SK-N-MC (cell line): ENCODE results near the gene PKN3.

Experiments
- DNase-seq: peaks from one replicate; pipeline ENCODE4 v3.0.0-alpha.2; 2011; ENCODE audit warnings: low read depth, low spot score
- H3K27ac ChIP-seq: fragments of 200-600 bp; sonication (generic); 2 replicates; pipeline ENCODE4 v1.5.1; 2016; ENCODE audit warnings: mixed run types
- H3K36me3 ChIP-seq: fragments of 200-600 bp; sonication (generic); 2 replicates; pipeline ENCODE4 v1.6.1; 2017; ENCODE audit warnings: antibody characterized with exemption, low read length, mixed read lengths; ENCODE audit not compliant: insufficient read depth
- H3K4me3 ChIP-seq: fragments of 200-600 bp; sonication (generic); 2 replicates; pipeline ENCODE4 v1.5.1; 2016
- H3K9ac ChIP-seq: fragments of 200-600 bp; sonication (generic); 2 replicates; pipeline ENCODE4 v1.8.0; 2017; ENCODE audit warnings: mixed run types, mixed read lengths; ENCODE audit not compliant: insufficient read length
- H3K9me3 ChIP-seq: fragments of 200-600 bp; sonication (generic); 2 replicates; pipeline ENCODE4 v1.6.1; 2017; ENCODE audit warnings: low read depth, mild to moderate bottlenecking, antibody characterized with exemption, low read length, moderate library complexity, mixed read lengths
- EZH2 ChIP-seq: fragments of 200-600 bp; sonication (generic); IDR thresholded peaks from one replicate; pipeline ENCODE4 v1.6.1; 2017; ENCODE audit warnings: antibody characterized with exemption
- FOXP2 ChIP-seq: optimal IDR thresholded peaks from 2 replicates; pipeline ENCODE3; 2011; ENCODE audit warnings: mild to moderate bottlenecking, moderate library complexity; ENCODE audit not compliant: insufficient read depth; ENCODE audit errors: extremely low read length, control extremely low read depth
- POLR2AphosphoS5 ChIP-seq: IDR thresholded peaks from 2 replicates; pipeline ENCODE4 v1.6.1; 2012; ENCODE audit warnings: mild to moderate bottlenecking, low read depth, low read length, borderline replicate concordance

The PKN3 gene

DNA sequence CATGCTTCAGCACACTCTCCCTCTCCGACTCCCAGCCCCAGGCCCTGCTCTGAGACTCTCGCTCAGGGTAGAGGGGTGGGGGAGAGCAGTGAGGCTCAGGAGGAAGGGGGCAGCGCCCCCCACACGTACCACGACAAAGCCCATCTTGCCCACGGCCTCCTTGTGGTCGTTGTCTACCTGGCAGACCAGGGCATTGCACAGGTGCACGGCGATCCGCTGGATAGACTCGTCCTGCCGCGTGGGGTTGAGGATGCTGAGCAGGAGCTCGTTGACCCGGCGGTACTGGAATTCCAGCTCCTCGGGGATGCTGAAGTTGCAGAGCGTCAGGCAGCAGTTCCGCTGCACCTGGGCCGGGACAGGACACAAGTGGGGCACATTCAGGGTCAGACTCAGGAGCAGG lies 40.1 kb downstream of the PKN3 start:
- no peak for DNase-seq
- no peak overlapping the region for H3K27ac ChIP-seq
- no peak overlapping the region for H3K9ac ChIP-seq
- TF ChIP-seq FOXP2 (no peak), POLR2AphosphoS5 (no peak), EZH2 (no peak)
- H3K9me3 ChIP-seq = no peaks in the 10 kb centered on the region
- no peaks in the 10 kb centered on the region for H3K36me3 ChIP-seq
- no peak overlapping the region for H3K4me3 ChIP-seq

DNA sequence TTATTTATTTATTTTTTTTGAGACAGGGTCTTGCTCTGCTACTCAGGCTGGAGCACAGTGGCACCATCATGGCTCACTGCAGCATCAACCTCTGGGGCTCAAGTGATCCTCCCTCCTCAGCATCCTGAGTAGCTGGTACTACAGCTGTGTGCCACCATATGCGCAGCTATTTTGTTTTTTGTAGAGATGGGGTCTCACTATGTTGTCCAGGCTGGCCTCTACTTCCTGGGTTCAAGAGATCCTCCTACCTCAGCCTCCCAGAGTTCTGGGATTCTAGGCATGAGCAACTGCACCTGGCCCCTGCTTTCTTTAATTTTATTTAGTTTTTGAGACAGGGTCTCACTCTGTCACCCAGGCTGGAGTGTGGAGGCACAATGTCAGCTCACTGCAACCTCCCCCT lies 41.1 kb downstream of the PKN3 start:
- no peaks in the 10 kb centered on the region for H3K36me3 ChIP-seq
- TF ChIP-seq POLR2AphosphoS5 (no peak), EZH2 (no peak), FOXP2 (no peak)

DNA sequence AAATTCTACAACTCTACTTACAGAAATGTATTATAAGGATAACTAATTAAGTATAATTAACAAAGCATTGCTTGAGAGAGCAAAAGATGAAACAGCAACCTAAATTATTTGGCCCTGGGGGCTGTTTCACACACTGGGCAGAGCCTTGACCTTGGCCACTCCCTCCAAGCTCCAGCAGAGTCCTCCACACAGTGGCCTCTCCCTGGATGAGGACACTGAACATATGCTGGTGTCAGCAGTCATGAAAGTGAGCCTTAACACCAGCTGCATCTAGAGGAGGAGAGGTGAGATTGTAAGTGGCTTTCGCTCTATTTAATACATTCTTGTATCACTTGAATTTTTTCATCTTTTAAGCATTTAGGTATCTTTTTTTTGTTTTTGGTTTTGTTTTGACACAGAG lies 44.9 kb downstream of the PKN3 start:
- H3K27ac ChIP-seq = no peak overlapping the region
- no peaks in the 10 kb centered on the region for H3K9me3 ChIP-seq
- TF ChIP-seq EZH2 (no peak), POLR2AphosphoS5 (no peak), FOXP2 (no peak)
- no peak for DNase-seq
- H3K4me3 ChIP-seq = no peak overlapping the region
- no peaks in the 10 kb centered on the region for H3K36me3 ChIP-seq
- no peak overlapping the region for H3K9ac ChIP-seq

More for the DNA sequence above, 41.1 kb downstream of the PKN3 start:
- Histone ChIP-seq H3K9me3 (no peaks in the 10 kb centered on the region), H3K9ac (no peak overlapping the region), H3K27ac (no peak overlapping the region), H3K4me3 (no peak overlapping the region)
- DNase-seq = no peak

DNA sequence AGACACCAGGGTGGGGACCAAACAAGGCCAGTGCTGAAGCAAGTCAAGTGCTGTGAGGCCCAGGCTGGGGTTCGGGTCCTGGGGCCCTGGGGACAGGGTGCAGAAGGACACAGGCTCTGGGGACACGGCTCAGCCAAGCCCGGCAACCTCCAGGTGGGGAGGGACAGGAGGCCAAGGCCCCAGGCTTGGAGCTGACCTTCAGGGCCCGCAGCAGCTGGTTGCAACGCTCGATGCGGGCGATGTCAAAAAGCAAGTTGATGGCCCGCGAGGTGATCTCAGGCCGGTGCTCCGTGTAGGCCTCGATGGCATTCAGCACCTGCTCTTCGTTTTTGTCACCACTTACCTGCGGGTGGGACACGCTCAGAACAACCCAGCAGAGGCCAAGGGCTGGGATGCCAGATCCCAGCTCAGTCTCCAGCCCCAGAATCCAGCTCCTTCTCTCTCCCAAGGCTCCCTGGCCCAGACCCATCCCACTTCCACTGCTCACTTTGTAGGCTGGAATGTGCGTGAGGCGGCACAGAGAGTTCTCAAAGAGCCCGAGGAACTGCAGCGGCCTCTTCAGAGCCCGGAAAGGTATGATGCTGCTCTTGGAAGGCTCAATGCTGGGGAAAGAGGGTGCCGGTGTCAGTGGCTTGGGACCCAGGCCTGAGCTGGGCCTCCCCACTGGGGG lies 48.8 kb downstream of the PKN3 start:
- no peak overlapping the region for H3K27ac ChIP-seq
- H3K9ac ChIP-seq = no peak overlapping the region
- no peaks in the 10 kb centered on the region for H3K36me3 ChIP-seq
- TF ChIP-seq FOXP2 (no peak), POLR2AphosphoS5 (no peak), EZH2 (no peak)
- no peak overlapping the region for H3K4me3 ChIP-seq
- H3K9me3 ChIP-seq = no peaks in the 10 kb centered on the region
- no peak for DNase-seq

DNA sequence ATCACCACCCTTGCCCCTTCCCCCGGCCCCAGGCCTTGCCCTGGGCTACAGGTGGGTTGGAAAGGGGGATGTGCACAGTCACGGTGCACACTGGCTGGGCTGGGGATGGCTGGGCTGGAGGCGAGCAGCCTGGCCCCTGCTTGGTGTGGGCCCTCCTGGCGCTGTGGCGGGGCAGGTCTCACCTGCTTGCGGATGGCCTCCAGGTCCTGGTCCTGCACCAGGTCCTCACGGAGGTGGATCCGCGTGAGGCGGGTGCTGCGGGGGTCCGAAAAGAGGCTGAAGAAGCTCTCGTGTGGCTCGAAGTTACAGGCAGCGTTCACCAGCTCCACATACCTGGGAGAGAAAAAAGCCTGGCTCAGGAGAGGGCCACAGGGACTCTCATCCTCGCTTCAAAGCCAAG lies 51.3 kb downstream of the PKN3 start:
- TF ChIP-seq FOXP2 = no peak
- TF ChIP-seq EZH2 = no peak
- no peak for TF ChIP-seq POLR2AphosphoS5
- no peak overlapping the region for H3K4me3 ChIP-seq
- no peak overlapping the region for H3K27ac ChIP-seq
- no peak for DNase-seq
- H3K9ac ChIP-seq = no peak overlapping the region
- H3K9me3 ChIP-seq = no peaks in the 10 kb centered on the region
- H3K36me3 ChIP-seq = no peaks in the 10 kb centered on the region

DNA sequence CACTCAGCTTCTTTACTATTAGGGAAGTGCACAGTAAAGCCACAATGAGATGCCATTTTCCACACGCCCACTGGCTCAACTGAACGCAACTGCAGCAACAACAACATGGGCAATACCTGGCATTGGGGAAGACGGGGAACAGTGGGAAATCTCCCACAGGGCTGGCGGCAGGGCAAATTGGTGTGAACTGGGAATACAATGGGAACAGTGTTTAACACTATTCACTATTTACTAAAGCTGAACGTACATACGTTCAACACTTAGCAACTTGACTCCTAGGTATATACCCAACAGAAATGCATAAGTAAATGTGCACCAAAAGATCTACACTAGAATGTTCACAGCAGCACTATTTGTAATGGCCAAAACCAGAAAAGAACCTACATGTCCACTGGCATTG lies 55.3 kb downstream of the PKN3 start:
- no peak overlapping the region for H3K4me3 ChIP-seq
- no peak overlapping the region for H3K9ac ChIP-seq
- H3K36me3 ChIP-seq = no peaks in the 10 kb centered on the region
- TF ChIP-seq EZH2 (no peak), POLR2AphosphoS5 (no peak), FOXP2 (no peak)
- H3K27ac ChIP-seq = no peak overlapping the region
- H3K9me3 ChIP-seq = no peaks in the 10 kb centered on the region
- no peak for DNase-seq

DNA sequence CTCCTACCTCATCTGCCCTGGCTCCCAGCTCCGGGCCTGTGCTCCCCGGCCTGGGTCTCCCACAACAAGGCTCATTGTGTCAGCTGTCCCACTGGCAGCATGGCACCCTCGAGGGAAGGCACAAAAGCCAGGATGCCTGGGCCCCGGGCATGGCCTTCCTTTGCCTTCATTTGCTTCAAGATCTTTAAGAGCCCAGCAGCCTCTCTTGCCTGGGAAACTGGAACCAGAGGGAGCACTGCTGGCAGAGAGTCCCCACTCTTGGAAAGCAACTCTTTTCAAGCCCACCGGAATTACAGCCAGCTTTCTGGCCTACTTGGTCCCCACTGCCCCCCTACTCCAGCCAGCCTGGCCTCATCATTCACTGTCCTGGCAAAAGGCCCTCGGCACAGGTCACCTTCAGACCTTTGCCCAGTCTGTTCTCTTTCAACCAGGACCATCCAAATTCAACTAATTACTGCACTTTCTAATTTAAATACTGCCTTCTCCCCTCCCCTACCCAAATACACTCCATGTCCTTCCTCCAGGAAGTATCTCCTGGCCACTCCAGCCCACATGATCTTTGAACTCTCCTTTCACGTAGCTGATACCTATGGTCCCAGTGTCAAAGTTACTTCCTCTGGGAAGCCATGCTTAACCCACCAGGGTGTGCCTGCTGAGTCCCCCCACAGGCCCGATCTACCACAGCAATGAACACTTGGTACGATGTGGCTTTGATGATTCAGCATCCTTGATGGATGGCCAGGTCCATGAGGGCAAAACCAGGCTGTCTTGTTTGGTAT lies 60.6 kb downstream of the PKN3 start:
- Histone ChIP-seq H3K9ac (no peak overlapping the region), H3K36me3 (no peaks in the 10 kb centered on the region), H3K9me3 (no peaks in the 10 kb centered on the region), H3K4me3 (no peak overlapping the region), H3K27ac (0 out of 2 replicates have a peak overlapping the region, but pooled peaks have one; percentile 19)
- TF ChIP-seq FOXP2 (no peak), EZH2 (no peak), POLR2AphosphoS5 (no peak)
- DNase-seq = no peak

DNA sequence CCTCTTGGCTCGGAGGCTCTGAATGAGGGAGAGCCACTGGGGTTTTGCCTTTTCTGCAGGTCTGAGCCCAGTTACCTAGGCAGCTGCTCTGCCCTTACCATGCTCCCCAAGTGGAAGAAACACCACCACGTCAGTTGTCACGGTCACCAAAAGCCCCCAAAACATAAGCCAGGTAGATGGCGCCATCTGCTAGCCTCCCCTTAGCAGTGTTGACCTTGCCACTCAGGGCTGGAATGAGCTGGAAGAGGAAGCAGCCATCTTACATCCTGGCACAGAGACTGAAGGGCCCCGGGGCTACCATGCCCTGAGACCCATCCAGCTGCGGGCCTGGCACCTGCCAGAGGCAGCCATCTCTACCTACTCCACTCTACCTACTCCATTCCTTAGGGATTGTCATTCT lies 62.1 kb downstream of the PKN3 start:
- H3K9me3 ChIP-seq = no peaks in the 10 kb centered on the region
- H3K36me3 ChIP-seq = no peaks in the 10 kb centered on the region
- TF ChIP-seq FOXP2 (no peak), POLR2AphosphoS5 (no peak), EZH2 (no peak)
- DNase-seq = no peak
- H3K27ac ChIP-seq = no peak overlapping the region
- H3K9ac ChIP-seq = no peak overlapping the region
- no peak overlapping the region for H3K4me3 ChIP-seq
